Activated naive CD8-positive, alpha-beta T cell treated with anti-CD3 and anti-CD28 coated beads, Interleukin-2, amount 50 U/mL, for 16 hours (primary cell): ENCODE data around the gene EXOC6.
"Not testable (repeated sequence)": the region's sequence is repeated elsewhere in the genome, so short reads cannot be mapped to it uniquely, and the experiment has no call there.

Experiments used
- DNase-seq: peaks from one replicate; pipeline ENCODE4 v3.0.0-alpha.2; 2020; ENCODE audit warnings: low read depth, low spot score

The EXOC6 gene

DNA sequence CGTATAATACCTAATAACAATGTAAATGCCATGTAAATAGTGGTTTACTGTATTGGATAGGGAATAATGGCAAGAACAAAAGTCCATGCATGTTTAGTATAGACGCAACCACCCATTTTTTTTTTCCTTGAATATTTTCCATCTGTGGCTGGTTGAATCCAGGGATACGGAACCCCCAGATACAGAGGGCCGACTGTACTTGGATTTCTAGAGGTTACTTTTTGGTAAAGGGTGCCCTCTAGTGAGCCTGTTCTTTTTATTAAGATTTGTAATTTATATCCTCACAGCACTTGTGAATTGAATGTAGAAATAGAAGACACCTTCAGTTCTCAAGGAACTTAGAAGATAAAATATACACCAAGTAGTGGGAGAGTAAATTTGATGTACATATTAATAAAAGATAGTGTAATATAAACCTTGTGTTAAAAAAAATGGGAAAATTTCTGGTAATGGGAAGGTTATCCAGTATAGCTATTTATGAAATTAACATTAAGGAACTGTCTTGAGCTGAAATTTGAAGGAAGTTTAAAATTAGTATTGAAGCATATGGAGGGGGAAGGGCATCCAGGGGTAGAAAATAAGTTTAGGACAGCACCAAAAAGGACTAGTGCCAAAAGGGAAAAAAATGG lies 32.0 kb downstream of the EXOC6 start:
- DNase-seq: no peak

DNA sequence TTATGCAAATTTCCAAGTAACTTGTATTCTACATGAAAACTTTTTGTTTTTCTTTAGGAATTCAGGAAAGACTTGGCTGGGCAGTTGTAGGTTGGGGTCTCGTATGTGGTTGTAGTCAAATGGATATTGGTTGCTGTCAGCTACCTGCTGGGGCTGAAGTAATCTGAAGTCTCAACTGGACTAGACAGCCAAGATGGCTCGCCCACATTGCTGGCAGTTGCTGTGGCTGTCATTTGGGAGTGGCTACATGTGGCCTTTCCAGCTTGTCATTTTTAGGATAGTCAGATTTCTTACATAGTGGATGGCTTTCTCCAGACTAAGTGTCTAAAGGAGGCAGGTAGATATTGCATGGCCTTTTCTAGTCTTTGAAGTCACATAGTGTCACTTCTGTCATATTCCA lies 32.6 kb downstream of the EXOC6 start:
- DNase-seq: no peak

DNA sequence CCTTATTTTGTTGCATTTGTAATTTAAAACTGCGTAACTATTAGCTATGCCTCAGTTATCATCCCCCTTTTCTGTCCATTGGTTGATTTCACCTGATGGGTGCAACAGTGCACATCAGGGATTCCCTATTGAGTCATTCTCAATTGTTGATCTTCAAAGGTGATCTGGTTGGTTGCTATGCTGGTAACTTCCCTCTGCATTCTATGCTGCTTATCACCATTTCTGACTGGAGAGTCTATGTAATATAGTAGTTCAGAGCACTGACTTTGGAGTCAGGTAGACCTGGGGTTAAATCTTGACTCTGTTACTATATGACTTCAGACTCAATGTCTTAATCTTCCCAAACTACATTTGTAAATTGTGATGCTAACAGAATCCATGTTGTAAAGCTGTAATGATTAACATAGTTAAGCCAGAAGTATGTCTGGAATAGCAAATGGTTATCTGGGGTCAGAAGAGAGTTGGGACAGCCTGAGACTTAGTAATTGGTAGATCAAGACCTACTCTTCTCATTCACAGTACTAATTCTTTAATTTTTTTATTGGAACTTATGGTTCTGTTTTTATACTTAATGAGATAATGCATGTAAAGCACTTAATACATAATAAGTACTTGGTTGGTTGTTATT lies 38.1 kb downstream of the EXOC6 start:
- no peak for DNase-seq

DNA sequence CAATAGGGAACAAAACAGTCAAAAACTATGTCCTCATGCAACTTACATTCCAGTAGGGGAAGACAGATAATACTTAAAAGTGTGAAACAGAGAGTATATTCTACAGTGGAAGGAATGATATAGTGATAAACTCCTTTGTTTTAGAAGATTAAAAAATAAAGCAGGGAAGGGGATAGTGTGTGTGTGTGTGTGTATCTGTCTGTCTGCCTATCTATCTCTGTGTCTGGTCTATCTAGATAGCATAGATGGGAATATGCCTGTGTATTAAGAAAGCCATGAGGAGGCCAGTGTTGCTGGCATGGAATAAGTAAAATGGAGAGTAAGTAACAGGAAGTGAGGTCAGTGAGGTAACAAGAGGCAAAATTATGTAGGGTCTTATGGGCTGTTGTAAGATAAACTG lies 42.2 kb downstream of the EXOC6 start:
- DNase-seq: no peak

DNA sequence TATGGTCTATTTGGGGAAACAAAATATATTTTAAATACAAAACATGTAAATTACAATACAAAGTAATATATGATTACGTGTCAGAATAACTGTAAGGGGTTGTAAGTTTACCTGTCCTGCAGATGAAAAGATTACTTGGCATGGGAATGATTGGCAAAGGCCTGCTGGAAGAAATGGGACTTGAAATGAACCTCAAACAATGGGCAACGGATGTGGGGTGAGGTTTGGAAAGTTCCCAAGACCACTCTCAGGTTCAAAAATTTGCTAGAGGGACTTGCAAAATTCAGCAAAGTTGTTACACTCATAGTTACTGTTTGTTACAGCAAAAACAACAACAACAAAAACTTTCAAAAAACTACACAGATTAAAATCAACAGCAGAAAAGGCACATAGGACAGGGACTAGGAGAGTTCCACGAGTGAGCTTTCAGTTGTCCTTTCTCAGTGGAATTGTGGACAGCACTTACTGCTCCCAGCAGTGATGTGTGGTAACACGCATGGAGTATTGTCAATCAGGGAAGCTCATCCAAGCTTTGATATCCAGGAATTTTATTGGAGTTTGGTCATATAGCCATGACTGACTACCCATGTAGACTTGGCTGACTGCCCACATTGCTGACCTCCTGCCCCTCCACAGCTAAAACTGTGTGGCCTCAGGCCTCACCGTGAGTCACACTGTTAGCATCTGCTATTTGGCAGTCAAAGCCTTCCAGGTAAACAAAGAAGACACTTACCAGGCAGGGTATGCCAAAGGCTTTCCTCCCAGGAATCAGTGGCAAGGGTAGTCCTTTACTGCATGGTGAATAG lies 43.8 kb downstream of the EXOC6 start:
- DNase-seq: no peak

DNA sequence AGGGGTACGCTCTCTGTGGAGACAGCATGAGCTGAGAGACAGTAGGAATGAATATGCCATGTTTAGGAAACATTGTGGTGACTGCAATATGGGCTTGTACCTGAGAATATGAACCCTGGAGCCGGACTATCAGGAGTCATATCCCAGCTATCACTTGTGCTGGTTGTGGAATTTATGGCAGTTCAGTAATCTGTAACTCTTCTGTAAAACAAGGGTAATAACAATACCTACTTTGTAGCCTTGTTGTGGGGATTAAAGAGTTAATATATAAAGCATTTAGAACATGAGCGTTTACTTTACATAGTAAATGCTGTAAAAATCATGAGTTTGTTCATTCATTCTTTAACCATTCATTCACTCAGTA lies 44.4 kb downstream of the EXOC6 start:
- DNase-seq: no peak

DNA sequence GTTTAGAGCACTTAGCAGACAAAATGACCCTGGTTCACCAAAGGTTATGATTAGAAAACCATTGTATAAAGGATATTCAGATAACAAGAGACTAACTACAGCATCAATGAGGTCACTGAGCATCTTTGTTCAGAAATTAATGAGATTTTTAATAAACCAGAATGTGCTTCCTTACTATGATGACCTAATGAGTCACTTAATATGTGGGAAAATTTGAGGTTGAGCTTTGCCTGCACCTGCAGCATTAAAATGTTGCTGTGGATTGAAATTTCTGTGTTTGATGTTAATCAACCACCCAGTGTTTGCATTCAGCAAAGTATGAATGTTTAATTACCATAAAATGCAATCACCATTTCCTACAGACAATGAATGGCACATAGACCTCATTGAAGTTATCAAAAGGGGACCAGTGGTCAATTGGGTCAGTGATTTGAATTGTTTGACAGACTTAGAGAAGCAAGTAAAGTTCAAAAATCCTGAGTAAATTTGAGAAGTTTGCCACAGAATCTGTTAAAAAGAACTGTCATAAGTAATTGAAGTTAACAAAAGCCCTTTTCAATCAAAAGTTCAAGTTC lies 45.8 kb downstream of the EXOC6 start:
- no peak for DNase-seq

DNA sequence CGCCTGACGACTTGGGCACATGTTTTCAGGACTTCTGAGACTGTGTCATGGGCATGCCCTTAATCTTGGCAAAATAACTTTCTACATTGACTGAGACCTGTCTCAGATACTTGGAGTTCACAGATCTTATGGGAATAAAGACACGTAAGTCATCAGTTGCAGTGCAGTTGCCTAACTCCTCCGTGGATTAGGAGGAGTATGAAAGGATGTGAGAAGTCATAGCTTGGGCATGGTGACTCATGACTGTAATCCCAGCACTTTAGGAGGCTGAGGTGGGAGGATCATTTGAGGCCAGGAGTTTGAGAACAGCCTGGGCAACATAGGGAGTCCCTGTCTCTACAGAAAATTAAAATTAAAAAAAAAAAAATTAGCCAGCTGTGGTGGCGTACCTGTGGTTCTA lies 49.6 kb downstream of the EXOC6 start:
- DNase-seq: no peak

DNA sequence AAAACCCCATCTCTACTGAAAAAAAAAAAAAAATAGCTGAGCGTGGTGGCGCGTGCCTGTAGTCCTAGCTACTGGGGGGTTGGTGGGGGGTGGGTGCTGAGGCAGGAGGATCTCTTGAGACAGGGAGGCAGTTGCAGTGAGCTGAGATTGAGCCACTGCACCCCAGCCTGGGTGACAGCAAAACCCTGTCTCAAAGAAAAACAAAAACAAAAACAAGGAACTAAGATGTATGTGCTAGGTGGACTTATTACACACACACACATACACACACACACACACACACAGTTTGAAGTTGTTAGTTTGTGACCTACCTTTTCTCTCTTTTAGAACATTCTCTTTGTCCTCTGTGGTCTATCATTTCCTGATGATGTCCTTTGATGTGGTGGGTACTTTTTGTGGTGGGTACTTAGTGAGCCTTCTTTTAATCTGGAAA lies 53.5 kb downstream of the EXOC6 start:
- DNase-seq: no peak

DNA sequence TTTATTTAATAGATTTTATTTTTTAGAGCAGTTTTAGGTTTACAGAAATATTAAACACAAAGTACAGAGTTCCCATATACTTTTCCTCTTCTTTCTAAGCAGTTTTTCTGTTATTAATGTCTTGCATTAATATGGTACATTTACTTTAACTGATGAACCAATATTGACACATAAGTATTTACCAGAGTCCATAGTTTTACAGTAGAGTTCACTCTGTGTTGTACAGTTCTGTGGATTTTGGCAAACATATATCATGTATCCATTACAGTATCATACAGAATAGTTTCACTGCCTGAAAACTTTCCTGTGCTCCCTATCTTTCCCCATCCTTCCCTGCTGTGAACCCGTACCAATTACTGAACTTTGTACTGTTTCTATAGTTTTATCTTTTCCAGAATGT lies 55.3 kb downstream of the EXOC6 start:
- DNase-seq: no peak

DNA sequence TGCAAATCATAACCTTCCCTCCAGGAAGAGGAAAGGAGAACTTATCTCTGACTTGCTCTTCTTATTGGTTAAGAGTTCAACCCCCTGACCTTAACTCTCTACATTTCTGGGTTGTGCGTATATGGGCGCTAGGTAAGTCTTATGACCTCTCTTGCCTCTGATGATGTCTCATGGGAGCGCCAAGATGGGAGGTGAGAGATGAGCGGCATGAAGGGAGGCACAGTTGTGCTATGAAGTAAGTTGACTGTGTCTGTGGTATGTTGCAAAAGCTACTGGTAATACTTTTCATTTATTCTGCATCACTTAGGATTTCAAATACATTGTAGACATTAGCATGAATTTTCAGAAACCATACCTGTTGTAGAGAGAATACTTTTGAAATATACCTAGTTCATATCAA lies 59.0 kb downstream of the EXOC6 start:
- no peak for DNase-seq

DNA sequence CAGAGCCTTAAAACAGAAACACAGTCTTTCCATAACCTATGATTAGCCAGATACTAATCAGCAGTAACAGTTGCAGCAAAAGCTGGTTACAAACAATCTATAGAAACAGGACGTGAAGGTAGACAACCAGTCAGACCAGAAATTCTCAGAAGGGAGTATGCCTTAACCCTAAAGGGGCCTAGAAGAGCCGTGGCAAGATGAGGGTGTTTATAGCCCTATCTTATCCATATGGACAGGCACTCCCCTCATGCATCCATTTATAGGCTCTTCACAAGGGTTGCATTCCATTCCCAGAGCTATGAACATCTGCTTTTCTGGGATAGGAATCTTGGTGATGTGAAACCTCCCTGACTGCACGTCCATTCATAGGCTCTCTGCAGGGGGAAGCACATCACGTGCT lies 64.3 kb downstream of the EXOC6 start:
- DNase-seq: not testable (repeated sequence)

DNA sequence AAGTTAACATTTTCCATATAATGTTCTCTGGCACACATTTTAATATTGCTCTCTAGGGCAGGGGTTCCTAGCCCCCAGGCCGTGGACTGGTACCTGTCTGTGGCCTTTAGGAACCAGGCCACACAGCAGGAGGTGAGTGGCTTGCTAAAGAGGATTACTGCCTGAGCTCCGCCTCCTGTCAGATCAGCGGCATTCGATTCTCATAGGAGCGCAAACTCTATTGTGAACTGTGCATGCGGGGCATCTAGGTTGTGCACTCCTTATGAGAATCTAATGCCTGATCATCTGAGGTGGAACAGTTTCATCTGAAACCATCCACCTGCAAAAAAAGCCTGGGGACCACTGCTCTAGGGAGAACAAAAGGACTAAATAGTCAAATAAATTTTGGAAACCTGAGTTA lies 65.7 kb downstream of the EXOC6 start:
- DNase-seq: no peak

DNA sequence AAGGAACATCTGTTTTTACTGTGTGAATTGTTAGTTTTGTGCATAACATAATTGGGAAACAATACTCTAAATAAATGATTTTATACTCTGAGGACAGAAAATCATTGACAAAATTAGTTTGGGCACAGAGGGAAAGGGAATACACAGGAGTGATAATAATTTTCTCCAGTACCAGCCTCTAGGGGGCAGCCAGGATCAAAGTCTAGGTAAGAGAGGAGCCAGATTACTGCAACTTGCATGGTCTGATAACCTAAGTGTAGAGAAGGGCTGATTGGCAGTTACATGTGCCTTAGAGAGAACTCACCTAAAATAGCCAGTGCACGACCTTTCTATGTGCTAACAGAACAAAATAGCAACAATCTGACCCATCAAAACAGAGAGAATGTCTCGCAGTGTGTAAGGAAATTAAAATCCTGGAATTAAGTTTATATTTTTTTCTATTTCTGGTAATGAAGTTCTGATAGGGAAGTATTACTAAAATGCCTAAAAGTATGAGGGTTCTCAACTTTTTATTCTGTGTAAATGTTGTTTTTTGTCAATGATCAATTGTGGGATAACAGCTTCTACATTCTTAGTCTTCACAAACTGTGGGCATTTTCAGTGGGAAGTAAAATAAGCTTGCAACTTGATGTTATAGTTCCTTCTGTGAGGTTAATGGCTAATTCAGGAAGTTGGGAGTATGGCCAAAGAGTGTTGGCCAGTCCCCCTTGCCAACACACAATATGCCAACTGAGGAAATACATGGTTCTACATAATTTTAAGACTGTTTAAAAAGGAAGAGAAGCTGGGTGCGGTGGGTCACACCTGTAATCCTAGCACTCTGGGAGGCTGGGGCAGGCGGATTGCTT lies 66.4 kb downstream of the EXOC6 start:
- peak; percentile 8 for DNase-seq

DNA sequence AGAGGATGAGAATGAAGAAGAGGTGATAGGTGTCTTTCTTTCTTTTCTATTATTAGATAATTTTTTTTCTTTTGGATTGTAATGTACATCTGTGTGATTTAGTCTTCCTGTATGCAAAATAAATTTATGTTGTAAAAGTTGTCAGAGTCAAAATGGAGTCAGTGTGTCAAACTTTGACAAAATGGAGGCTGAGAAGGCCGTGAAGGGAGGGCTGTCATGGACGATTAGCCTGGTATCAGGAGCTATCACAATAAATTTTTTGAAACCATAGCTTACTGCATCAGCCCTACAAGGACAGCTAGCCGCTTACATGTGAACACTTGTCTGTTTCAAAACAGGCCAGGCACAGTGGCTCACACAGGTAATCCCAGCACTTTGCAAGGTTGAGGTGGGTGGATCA lies 67.6 kb downstream of the EXOC6 start:
- no peak for DNase-seq

DNA sequence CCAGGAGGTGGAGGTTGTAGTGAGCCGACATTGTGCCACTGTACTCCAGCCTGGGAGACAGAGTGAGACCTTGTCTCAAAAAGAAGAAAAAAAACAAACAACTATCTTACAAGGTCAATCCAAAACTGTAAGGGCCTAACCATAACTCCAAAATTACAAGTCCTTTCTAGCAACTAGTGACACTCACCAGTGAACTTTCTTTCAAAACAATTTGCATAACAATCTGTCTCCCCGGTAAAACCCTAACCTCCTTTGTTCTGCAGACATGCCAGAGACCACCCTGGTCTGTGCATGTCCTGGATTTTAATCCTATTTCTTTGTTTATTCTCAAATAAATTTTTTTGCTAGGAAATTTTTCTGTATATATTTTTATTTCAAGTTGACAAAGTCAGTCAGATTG lies 68.1 kb downstream of the EXOC6 start:
- DNase-seq: no peak

DNA sequence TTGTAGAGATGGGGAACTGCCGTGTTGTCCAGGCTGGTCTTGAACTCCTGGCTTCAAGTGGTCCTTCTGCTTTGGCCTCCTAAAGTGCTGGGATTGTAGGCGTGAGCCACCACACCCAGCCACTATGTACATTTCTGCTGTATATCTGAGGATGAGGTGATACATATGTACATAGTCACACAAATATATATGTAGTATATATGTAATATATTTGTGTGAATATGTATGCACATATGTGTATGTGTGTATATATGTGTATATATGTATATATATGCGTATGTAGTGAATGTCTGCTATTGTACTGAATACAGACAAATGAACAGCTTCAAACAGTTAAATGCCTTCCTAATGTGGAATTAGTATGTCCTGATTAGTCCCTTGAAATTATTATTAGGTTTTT lies 70.3 kb downstream of the EXOC6 start:
- no peak for DNase-seq

DNA sequence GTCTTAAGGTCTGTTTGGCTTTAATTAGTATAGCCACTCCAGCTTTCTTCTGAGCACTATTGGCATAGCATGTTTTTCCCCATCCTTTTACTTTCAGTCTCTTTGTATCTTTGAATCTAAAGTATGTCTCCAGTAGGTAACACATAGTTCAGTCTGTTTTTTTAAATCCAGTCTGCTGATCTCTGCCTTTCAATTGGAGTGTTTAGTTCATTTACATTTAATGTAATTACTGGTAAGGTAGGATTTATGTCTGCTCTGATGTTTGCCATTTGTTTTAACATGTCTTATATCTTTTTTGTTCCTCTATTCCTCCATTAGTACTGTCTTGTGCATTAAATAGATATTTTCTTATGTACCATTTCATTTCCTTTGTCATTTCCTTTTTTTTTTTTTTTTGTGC lies 72.5 kb downstream of the EXOC6 start:
- no peak for DNase-seq

DNA sequence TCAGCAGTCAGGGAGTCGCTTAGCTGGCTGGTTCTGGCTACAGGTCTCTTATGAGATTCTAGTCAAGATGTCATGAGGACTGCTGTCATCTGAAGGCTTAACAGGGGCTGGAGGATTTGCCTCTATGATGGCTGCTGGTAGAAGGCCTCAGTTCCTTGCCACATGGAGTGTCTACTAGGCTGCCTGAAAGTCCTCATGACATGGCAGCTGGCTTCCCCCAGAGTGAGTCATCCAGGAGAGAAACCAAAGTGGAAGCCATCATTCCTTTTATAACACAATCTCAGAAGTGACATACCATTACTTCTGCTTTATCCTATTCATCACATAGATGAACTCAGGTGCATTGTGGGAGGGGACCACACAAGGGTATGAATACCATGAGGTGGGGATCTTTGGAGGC lies 75.1 kb downstream of the EXOC6 start:
- DNase-seq: no peak

DNA sequence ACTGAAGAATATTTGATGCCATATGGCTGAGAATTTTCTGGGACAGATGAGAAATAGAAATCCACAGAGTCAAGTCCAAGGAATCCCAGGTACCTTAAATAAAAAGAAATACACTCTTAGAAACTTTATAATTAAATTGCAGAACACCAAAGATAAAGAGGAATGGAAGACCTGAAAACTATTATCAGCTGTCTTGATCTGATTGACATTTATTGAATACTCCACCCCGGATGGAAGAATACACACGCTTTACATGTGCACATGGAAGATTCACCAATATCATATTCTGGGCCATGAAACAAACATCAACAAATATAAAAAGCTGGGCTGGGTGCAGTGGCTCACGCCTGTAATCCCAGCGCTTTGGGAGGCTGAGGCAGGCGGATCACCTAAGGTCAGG lies 81.6 kb downstream of the EXOC6 start:
- DNase-seq: no peak

DNA sequence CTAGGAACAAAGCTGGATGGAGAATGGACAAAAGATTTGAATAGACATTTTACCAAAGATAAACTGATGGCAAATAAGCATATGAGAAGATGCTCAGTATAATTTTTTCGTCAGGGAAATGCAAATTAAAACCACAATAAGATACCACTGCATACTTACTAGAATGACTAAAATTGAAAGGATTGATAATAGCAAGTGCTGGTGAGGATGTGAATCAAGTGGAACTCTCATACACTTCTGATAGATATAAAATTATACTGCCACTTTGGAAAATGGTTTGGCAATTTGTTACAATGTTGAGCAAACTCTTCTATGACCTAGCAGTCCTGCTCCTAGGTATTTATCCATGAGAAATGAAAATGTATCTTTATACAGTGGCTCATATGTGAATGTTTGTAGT lies 83.3 kb downstream of the EXOC6 start:
- no peak for DNase-seq

DNA sequence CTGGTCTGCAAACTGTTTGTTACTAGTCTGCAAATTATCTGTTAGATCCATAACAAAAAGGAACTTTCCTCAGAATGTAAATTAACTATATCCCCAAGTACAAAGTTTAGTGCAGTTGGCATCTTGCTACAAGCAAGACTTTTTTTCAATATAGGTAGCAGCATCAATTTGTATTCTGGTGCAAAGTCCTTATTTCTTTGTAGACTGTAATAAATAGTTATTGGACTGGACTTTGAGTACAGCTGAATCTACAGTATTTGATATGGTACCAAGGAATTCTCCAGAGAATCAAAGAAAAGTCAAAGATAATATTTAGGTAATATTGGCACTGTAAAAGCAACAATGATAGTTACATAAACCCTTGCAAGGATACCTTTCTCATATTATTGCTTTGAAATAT lies 89.6 kb downstream of the EXOC6 start:
- no peak for DNase-seq
